GM18951 (cell line): Measurements from ENCODE around the gene TALDO1.

Experiments used
- POLR2A ChIP-seq: IDR thresholded peaks from 4 replicates; pipeline ENCODE4 v1.6.1; 2011; ENCODE audit warnings: mild to moderate bottlenecking; ENCODE audit not compliant: insufficient read length, insufficient read depth; ENCODE audit errors: extremely low read depth
- in situ Hi-C: fragments of 300-500 bp; cut with MboI; formaldehyde crosslinking; loops from one replicate; pipeline ENCODE4 v1.12.0; 2022; ENCODE audit warnings: low sequenced_read_pairs, mixed read lengths, inconsistent platforms; ENCODE audit not compliant: unreplicated experiment

The TALDO1 gene

DNA sequence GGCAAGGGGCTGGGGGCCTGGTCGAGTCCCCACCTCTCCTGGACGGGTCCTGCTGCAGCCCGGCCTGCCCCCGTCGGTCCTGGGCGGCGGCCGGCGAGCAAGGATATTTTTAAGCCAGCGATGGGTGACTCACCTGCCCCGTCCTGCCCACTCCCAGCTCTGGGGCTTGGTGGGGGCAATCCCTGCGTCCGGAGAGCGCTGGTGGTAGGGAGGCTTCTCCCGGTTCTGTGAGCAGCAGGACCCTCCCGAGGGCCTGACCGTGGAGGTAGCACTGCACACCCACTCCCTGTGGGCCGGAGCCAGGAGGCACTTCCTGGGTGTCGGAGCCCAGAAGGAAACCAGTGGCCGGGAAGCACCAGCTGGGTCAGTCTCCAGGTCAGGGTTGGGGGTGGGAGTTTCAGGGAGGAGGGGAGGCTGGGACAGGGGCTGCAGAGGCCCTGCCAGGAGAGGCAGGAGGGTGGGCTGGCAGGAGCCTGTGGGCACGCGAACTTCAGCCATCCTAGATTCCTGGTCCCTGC, 40.8 kb upstream of the TALDO1 start:
- no peak for TF ChIP-seq POLR2A
- in situ Hi-C loops = no loop called here

DNA sequence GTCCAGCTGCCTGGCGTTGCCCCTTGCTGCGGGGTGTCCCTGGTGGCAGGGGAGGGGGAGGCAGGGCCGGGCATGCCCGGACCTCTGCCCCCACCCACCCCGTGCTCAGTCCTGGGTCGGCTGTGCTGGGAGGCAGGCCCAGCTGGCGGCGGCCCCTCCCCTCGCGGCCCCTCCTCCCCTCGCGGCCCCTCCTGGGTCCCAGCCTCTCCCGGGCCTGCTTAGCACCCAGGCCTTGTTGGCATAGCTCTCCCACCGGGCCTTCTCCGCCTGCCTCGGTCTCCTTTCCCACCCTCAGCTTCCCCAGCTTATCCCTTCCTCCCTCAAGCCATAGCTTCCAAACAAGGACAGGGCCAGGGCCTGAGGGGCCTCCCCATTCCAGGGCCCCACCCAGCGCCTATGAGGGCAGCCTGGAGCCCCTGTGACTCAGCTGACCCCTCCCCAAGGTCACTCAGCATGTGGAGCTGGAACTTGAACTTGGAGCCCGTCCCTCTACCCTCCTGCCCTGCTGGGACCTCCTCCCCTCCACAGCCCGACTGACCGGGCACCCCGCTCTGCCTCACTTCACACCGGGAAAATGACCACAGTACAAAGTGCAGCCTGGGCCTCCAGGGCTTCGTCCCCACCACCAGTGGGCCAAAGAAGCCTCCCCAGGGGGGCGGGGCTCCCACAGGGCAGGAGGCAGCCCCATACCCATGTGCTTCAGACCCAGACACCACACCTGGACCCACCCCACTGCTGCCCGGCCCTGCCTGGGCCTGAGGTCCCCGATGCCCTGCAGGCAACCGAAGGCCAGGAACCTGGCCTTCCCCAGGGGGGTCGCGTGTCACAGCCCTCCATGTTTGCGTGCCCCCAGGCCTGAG, 40.1 kb upstream of the TALDO1 start:
- TF ChIP-seq POLR2A = no peak
- in situ Hi-C loops = no loop called here

GRCh38 chr11:707817-708420, 39.3 kb upstream of the TALDO1 start:
- no peak for TF ChIP-seq POLR2A
- in situ Hi-C loops = no loop called here

GRCh38 chr11:708511-708910, 38.8 kb upstream of the TALDO1 start:
- in situ Hi-C loops = no loop called here
- TF ChIP-seq POLR2A = no peak

GRCh38 chr11:709109-709997, 37.9 kb upstream of the TALDO1 start:
- no peak for TF ChIP-seq POLR2A
- in situ Hi-C loops = no loop called here

GRCh38 chr11:714436-714835, 32.8 kb upstream of the TALDO1 start:
- in situ Hi-C loops = no loop called here

GRCh38 chr11:719214-720016, 27.8 kb upstream of the TALDO1 start:
- TF ChIP-seq POLR2A = no peak
- in situ Hi-C loops = no loop called here

More at GRCh38 chr11:714436-714835, 32.8 kb upstream of the TALDO1 start:
- TF ChIP-seq POLR2A = no peak

- TF ChIP-seq POLR2A = no peak
- in situ Hi-C loops = no loop called here
These were observed 27.1 kb upstream of the TALDO1 start for GRCh38 chr11:720017-720641.

DNA sequence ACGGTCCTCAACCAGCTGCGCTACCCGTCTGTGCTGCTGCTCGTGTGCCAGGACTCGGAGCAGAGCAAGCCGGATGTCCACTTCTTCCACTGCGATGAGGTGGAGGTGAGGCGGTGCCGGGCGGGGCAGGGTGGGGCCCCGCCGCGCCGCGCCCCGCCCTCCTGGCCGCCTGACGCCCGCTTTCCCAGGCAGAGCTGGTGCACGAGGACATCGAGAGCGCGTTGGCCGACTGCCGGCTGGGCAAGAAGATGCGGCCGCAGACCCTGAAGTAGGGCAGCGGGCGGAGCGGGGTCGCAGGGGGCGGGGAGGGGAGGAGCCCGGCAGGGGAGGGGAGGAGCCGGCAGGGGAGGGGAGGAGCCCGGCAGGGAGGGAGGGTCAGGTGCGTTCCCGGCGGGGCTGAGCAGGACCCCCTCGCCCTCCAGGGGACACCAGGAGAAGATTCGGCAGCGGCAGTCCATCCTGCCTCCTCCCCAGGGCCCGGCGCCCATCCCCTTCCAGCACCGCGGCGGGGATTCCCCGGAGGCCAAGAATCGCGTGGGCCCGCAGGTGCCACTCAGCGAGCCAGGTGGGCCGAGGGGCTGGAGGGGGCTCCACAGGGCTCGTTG, 26.5 kb upstream of the TALDO1 start:
- in situ Hi-C loops = no loop called here
- TF ChIP-seq POLR2A = no peak

DNA sequence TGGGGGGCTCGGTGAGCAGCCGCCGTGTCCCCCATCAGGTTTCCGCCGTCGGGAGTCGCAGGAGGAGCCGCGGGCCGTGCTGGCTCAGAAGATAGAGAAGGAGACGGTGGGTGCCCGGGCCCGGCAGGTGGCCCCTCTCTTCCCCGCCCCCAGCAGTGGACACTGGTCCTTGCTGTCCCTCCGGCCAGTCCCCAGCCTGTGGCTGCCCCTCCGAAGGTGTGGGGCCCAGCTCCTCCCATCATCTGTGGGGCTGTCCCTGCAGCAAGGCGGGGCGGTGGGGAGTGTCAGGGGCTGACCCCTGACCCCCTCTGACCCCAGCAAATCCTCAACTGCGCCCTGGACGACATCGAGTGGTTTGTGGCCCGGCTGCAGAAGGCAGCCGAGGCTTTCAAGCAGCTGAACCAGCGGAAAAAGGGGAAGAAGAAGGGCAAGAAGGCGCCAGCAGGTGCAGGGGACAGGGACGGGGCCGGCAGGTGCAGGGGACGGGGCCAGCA, 26.0 kb upstream of the TALDO1 start:
- in situ Hi-C loops = no loop called here
- no peak for TF ChIP-seq POLR2A

DNA sequence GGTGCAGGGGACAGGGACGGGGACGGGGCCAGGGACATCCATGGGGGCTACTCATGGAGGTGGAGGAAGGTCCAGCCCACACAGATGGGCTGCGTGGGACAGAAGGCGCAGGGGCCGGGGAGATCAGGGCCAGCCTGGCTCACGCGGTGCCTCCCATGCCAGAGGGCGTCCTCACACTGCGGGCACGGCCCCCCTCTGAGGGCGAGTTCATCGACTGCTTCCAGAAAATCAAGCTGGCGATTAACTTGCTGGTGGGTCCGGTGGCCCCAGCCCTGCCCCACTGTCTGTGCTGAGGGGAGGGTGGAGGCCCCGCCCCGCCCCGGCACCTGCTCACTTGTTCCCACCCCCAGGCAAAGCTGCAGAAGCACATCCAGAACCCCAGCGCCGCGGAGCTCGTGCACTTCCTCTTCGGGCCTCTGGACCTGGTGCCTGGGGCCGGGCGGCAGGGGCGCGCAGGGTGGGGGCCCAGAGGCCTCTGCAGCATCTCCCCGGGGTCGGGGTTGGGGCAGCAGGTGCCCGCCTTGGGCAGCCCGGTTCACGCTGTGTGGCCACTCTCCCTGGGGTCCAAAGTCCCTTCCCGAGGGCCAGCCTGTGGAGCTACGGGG, 25.4 kb upstream of the TALDO1 start:
- in situ Hi-C loops = no loop called here
- no peak for TF ChIP-seq POLR2A
